IMR-90 (cell line): ENCODE measurements around the gene PLCL2. TPM values are rescaled to one million over a fixed set of nuclear protein-coding genes. Genes with fewer than 3 reads are reported as not detected.

ENCODE experiments used
- ATAC-seq: fragments of 200-7000 bp; cut with Tn5 transposase; 2 replicates; pipeline ENCODE4 v1.9.1; 2020; ENCODE audit warnings: low read depth, mild to moderate bottlenecking, moderate library complexity
- BruUV-seq: library from RNA; stranded (reverse); fragments of 400-500 nt; replicated peaks from 2 replicates; lab custom pipeline; 2021; lab: Mats Ljungman, UMichigan
- CTCF ChIA-PET: fragments of 300-600 bp; formaldehyde crosslinking; extraction: SDS; loops from one replicate; lab custom pipeline; 2021; ENCODE audit warnings: antibody characterized with exemption; lab: Yijun Ruan, JAX
- POLR2A ChIA-PET: fragments of 300-600 bp; sonication (Branson Sonifier 250); formaldehyde crosslinking; loops from one replicate; lab custom pipeline; 2022; ENCODE audit warnings: antibody characterized with exemption; ENCODE audit not compliant: unreplicated experiment; lab: Charles Lee
- DNase-seq: peaks from one replicate; pipeline ENCODE4 v3.0.0; 2013
- H2AFZ ChIP-seq: replicated peaks from 2 replicates; pipeline ENCODE3; 2013; ENCODE audit warnings: low read length, mild to moderate bottlenecking; ENCODE audit not compliant: poor library complexity
- H2AK5ac ChIP-seq: 2 replicates; pipeline ENCODE4 v1.6.1; 2013; ENCODE audit warnings: low read depth, low read length, inconsistent platforms
- H2AK9ac ChIP-seq: replicated peaks from 2 replicates; pipeline ENCODE3; 2013; ENCODE audit warnings: mild to moderate bottlenecking, low read depth, low read length, moderate library complexity; ENCODE audit not compliant: poor library complexity
- H2BK120ac ChIP-seq: 2 replicates; pipeline ENCODE4 v1.6.1; 2013; ENCODE audit warnings: low read depth, low read length, inconsistent platforms
- H2BK15ac ChIP-seq: 3 replicates; pipeline ENCODE4 v1.6.1; 2013; ENCODE audit warnings: low read depth, low read length, inconsistent platforms
- H2BK20ac ChIP-seq: 2 replicates; pipeline ENCODE4 v1.6.1; 2013; ENCODE audit warnings: low read depth, mild to moderate bottlenecking, inconsistent platforms, low read length, moderate library complexity
- H2BK5ac ChIP-seq: 2 replicates; pipeline ENCODE4 v1.6.1; 2013; ENCODE audit warnings: mild to moderate bottlenecking, low read depth, low read length, inconsistent platforms; ENCODE audit not compliant: poor library complexity, severe bottlenecking
- H3K14ac ChIP-seq: replicated peaks from 2 replicates; pipeline ENCODE4 v1.6.1; 2013; ENCODE audit warnings: low read depth, low read length, inconsistent platforms
- H3K18ac ChIP-seq: 2 replicates; pipeline ENCODE4 v1.6.1; 2013; ENCODE audit warnings: low read depth, low read length, control low read depth
- H3K23ac ChIP-seq: 2 replicates; pipeline ENCODE4 v1.6.1; 2013; ENCODE audit warnings: low read depth, low read length, inconsistent platforms
- H3K27ac ChIP-seq: 2 replicates; pipeline ENCODE4 v1.5.1; 2013; ENCODE audit warnings: mild to moderate bottlenecking, control low read depth, low read length; ENCODE audit not compliant: insufficient read depth
- H3K27me3 ChIP-seq: 2 replicates; pipeline ENCODE4 v1.6.1; 2013; ENCODE audit warnings: low read length; ENCODE audit not compliant: control insufficient read depth, insufficient read depth
- H3K36me3 ChIP-seq: 2 replicates; pipeline ENCODE4 v1.6.1; 2013; ENCODE audit warnings: low read length, mixed read lengths; ENCODE audit not compliant: control insufficient read depth, insufficient read depth
- H3K4ac ChIP-seq: 2 replicates; pipeline ENCODE4 v1.6.1; 2013; ENCODE audit warnings: low read depth, low read length, inconsistent platforms
- H3K4me1 ChIP-seq: 2 replicates; pipeline ENCODE4 v1.6.1; 2013; ENCODE audit warnings: low read length, mixed read lengths; ENCODE audit not compliant: control insufficient read depth, insufficient read depth
- H3K4me2 ChIP-seq: 2 replicates; pipeline ENCODE4 v1.6.1; 2013; ENCODE audit warnings: low read depth, mild to moderate bottlenecking, control low read depth, low read length, moderate library complexity
- H3K4me3 ChIP-seq: 2 replicates; pipeline ENCODE4 v1.5.1; 2013; ENCODE audit warnings: low read depth, mild to moderate bottlenecking, control low read depth, low read length, moderate library complexity; ENCODE audit not compliant: insufficient read depth
- H3K56ac ChIP-seq: 2 replicates; pipeline ENCODE4 v1.6.1; 2013; ENCODE audit warnings: low read length, inconsistent platforms; ENCODE audit not compliant: insufficient read depth; ENCODE audit errors: extremely low read depth
- H3K79me1 ChIP-seq, 2 experiments: 2 replicates each; pipeline ENCODE4 v1.6.1; 2013; ENCODE audit warnings: low read length in 2 of 2, inconsistent platforms in 1 of 2, low read depth in 1 of 2
- H3K9ac ChIP-seq: 2 replicates; pipeline ENCODE4 v1.6.1; 2013; ENCODE audit warnings: low read depth, low read length, control low read depth
- H3K9me1 ChIP-seq: 2 replicates; pipeline ENCODE4 v1.6.1; 2013; ENCODE audit warnings: low read length, inconsistent platforms; ENCODE audit not compliant: insufficient read depth
- H3K9me3 ChIP-seq: 2 replicates; pipeline ENCODE4 v1.6.1; 2013; ENCODE audit warnings: low read length; ENCODE audit not compliant: control insufficient read depth, insufficient read depth
- H4K20me1 ChIP-seq: 2 replicates; pipeline ENCODE4 v1.6.1; 2013; ENCODE audit warnings: low read length, inconsistent platforms; ENCODE audit not compliant: insufficient read depth
- H4K5ac ChIP-seq: 2 replicates; pipeline ENCODE4 v1.6.1; 2013; ENCODE audit warnings: mild to moderate bottlenecking, low read depth, low read length, control low read depth
- H4K8ac ChIP-seq, 2 experiments: 2 replicates each; pipeline ENCODE4 v1.6.1; 2013; ENCODE audit warnings: low read depth in 2 of 2, low read length in 2 of 2, control low read depth in 1 of 2, inconsistent platforms in 1 of 2
- H4K91ac ChIP-seq: 2 replicates; pipeline ENCODE4 v1.6.1; 2013; ENCODE audit warnings: low read depth, low read length, inconsistent platforms; ENCODE audit not compliant: insufficient read depth
- ELK1 ChIP-seq: fragments of 150-350 bp; IDR thresholded peaks from 2 replicates; pipeline ENCODE4 v1.6.1; 2016; ENCODE audit warnings: low read depth, mild to moderate bottlenecking, low read length, moderate library complexity, borderline replicate concordance
- MAFK ChIP-seq: IDR thresholded peaks from 2 replicates; pipeline ENCODE4 v1.6.1; 2012; ENCODE audit warnings: low read depth, low read length, improper control_type of control experiment
- SMC3 ChIP-seq: fragments of 150-350 bp; IDR thresholded peaks from 2 replicates; pipeline ENCODE4 v1.6.1; 2016; ENCODE audit warnings: low read depth, mild to moderate bottlenecking, antibody characterized with exemption, low read length, moderate library complexity
- USF2 ChIP-seq: fragments of 150-350 bp; IDR thresholded peaks from 2 replicates; pipeline ENCODE4 v1.6.1; 2017; ENCODE audit warnings: mild to moderate bottlenecking, antibody characterized with exemption, low read length, low read depth
- WGBS, 2 experiments: methylation state at CpG; one replicate each; pipeline versions ENCODE4 v1.1.5 to v1.1.7; 2013; ENCODE audit warnings: missing lambda C conversion rate in 2 of 2; ENCODE audit not compliant: insufficient read length in 1 of 2; ENCODE audit errors: extremely low coverage in 2 of 2; 5-methylcytosine and 5-hydroxymethylcytosine counted together
- dilution Hi-C: fragments of 300-500 bp; cut with HindIII; formaldehyde crosslinking; loops from one replicate; pipeline ENCODE4 v1.14.3; 2018; ENCODE audit warnings: low sequenced_read_pairs; ENCODE audit not compliant: unreplicated experiment
- in situ Hi-C: fragments of 300-500 bp; cut with MboI; formaldehyde crosslinking; loops from 3 replicates; pipeline ENCODE4 v1.14.3; 2019; ENCODE audit warnings: low sequenced_read_pairs, inconsistent platforms, mixed read lengths
- intact Hi-C: fragments of 100-400 bp; cut with micrococcal nuclease; formaldehyde crosslinking; loops from 2 replicates; pipeline ENCODE4 v1.10.0; 2022
- polyA plus RNA-seq, 3 experiments: library from polyadenylated mRNA; depleted of rRNA; stranded (reverse); fragments of >200 nt; gene quantifications; 2 replicates each; pipeline ENCODE4 v1.2.3, GENCODE V29; 2012; ENCODE audit warnings: low replicate concordance in 1 of 3
- total RNA-seq: library from RNA; depleted of rRNA; stranded (reverse); fragments of >200 nt; gene quantifications from 2 replicates; pipeline ENCODE4 v1.2.3, GENCODE V29; 2012

Gene PLCL2
- total and polyA plus RNA-seq, 2 of the 4 experiments (the other 2 are of a cell fraction): 0.92 to 3.8 TPM

GRCh38 chr3:16866571-16866970 is 18.2 kb upstream of the PLCL2 start:
- DNase-seq (no peak), ATAC-seq (no peak)
- Histone ChIP-seq H3K14ac (no peak overlapping the region), H3K27me3 (peaks cover 6% of the 10 kb centered on the region), H3K4ac (no peak overlapping the region), H3K79me1 (no peaks in the 10 kb centered on the region), H4K20me1 (no peaks in the 10 kb centered on the region), H2AFZ (no peak overlapping the region), H3K4me1 (no peaks in the 10 kb centered on the region), H3K4me2 (no peak overlapping the region), H3K18ac (no peak overlapping the region), H2AK5ac (no peak overlapping the region), H4K8ac (no peak overlapping the region), H2BK120ac (no peak overlapping the region), H3K27ac (no peak overlapping the region), H4K5ac (no peak overlapping the region), H3K56ac (no peak overlapping the region), H2BK5ac (no peak overlapping the region), H2BK15ac (no peak overlapping the region), H3K4me3 (no peak overlapping the region), H4K91ac (no peak overlapping the region), H3K36me3 (no peaks in the 10 kb centered on the region), H3K9ac (no peak overlapping the region), H3K9me3 (no peaks in the 10 kb centered on the region), H3K23ac (no peak overlapping the region; the same call in 1 of the 2 replicates), H3K9me1 (no peaks in the 10 kb centered on the region), H2BK20ac (no peak overlapping the region), H2AK9ac (no peak overlapping the region)
- ChIA-PET CTCF (no interaction called here), POLR2A (no interaction called here)
- 29% methylated on average over 1 of the region's 3 CpGs; no CpG with 5 or more reads in 1 of the 2 experiments for whole genome bisulfite sequencing, 2 experiments
- BruUV-seq: no TSS peak
- intact Hi-C loops (no loop called here), in situ Hi-C loops (no loop called here), dilution Hi-C loops (no loop called here)
- TF ChIP-seq MAFK (no peak), USF2 (no peak), ELK1 (no peak), SMC3 (no peak)
